HEK293T (cell line): ENCODE data around the gene MAP3K10.

Experiments used
- ARNT ChIP-seq: fragments of 450-650 bp; IDR thresholded peaks from 2 replicates; pipeline ENCODE4 v1.6.1; 2017; ENCODE audit warnings: mild to moderate bottlenecking
- BHLHE40 ChIP-seq: fragments of 450-650 bp; IDR thresholded peaks from 2 replicates; pipeline ENCODE4 v1.6.1; 2016; ENCODE audit warnings: mild to moderate bottlenecking, moderate library complexity, borderline replicate concordance
- ELF4 ChIP-seq: fragments of 450-650 bp; IDR thresholded peaks from 2 replicates; pipeline ENCODE4 v1.6.1; 2017; ENCODE audit warnings: antibody characterized with exemption
- FOXA1 ChIP-seq: fragments of 450-650 bp; IDR thresholded peaks from 2 replicates; pipeline ENCODE4 v1.6.1; 2016; ENCODE audit warnings: mild to moderate bottlenecking
- FOXK2 ChIP-seq: fragments of 450-650 bp; IDR thresholded peaks from 2 replicates; pipeline ENCODE4 v1.6.1; 2016; ENCODE audit warnings: mild to moderate bottlenecking
- FOXM1 ChIP-seq: fragments of 450-650 bp; IDR thresholded peaks from 2 replicates; pipeline ENCODE4 v1.6.1; 2017; ENCODE audit warnings: mild to moderate bottlenecking, borderline replicate concordance
- HDGF ChIP-seq: fragments of 450-650 bp; IDR thresholded peaks from 2 replicates; pipeline ENCODE4 v1.6.1; 2017; ENCODE audit warnings: antibody characterized with exemption, borderline replicate concordance
- NFRKB ChIP-seq: fragments of 450-650 bp; IDR thresholded peaks from 2 replicates; pipeline ENCODE4 v1.6.1; 2016; ENCODE audit warnings: mild to moderate bottlenecking, moderate library complexity
- PKNOX1 ChIP-seq: fragments of 450-650 bp; IDR thresholded peaks from 2 replicates; pipeline ENCODE4 v1.6.1; 2016
- SP1 ChIP-seq: fragments of 450-650 bp; IDR thresholded peaks from 2 replicates; pipeline ENCODE4 v1.6.1; 2017
- SUZ12 ChIP-seq: fragments of 450-650 bp; IDR thresholded peaks from 2 replicates; pipeline ENCODE4 v1.6.1; 2016; ENCODE audit warnings: mild to moderate bottlenecking
- TARDBP ChIP-seq: fragments of 450-650 bp; IDR thresholded peaks from 2 replicates; pipeline ENCODE4 v1.6.1; 2016

GRCh38 chr19:40240332-40240731 lies 49.1 kb downstream of the MAP3K10 start:
- TF ChIP-seq TARDBP (no peak), SP1 (no peak), SUZ12 (no peak), FOXM1 (no peak), NFRKB (no peak), FOXK2 (no peak), BHLHE40 (no peak), PKNOX1 (no peak), ELF4 (no peak), HDGF (no peak), ARNT (no peak), FOXA1 (no peak)
